ENCODE results near the gene FAT1. TPM values are rescaled to one million over a fixed set of nuclear protein-coding genes. Genes with fewer than 3 reads are reported as not detected.

Gene FAT1
- total RNA-seq, 2 donors from 2014 or later, result not detected

DNA sequence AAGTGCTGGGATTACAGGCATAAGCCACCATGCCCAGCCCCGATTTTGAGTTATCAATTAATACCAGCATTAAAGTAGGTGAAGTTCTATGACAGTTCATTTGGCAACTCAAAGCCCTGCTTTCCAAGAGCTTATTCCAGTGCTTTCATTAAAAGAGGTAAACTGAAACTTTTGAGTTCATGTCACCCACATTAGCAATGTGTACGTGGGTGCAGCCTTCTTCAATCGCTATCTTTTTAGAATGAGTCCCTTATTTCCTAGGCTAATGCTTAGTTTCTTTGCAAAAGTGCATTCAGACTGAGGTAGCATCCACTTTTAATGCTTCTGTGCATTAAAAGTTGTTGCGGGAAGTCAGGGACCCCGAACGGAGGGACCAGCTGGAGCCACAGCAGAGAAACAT, 142.2 kb downstream of the FAT1 start:
- no peaks in the 10 kb centered on the region for H3K9me3 Mint-ChIP-seq
- H3K4me3 Mint-ChIP-seq, result no peak overlapping the region
- DNase-seq (ENCODE audit: low spot score) (no peak), ATAC-seq (no peak)
- no peaks in the 10 kb centered on the region for H3K27me3 Mint-ChIP-seq
- H3K36me3 Mint-ChIP-seq, result no peaks in the 10 kb centered on the region
- no peak overlapping the region for H3K27ac Mint-ChIP-seq
- no peaks in the 10 kb centered on the region for H3K4me1 Mint-ChIP-seq (ENCODE audit: low read depth in 2 of 2)

DNA sequence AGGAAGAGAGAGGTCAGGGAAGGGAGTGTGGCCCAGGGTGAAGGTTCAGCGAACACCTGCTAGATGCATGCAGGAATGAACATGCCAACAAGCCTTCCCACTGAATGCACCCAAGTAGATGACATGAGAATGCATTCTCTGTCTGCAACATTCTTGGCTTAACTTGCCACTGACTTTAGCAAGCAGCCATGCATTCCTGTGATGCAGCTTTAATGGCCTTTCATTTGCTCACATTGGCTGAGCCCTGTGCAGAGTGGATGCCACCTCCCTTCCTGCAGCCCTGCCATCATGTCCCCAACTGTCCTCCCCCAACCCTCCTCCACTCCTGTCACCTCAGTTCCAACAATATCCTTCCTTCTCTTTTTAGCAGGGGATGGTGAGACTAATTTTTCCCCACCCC, 143.0 kb downstream of the FAT1 start:
- no peak overlapping the region for H3K27ac Mint-ChIP-seq
- no peaks in the 10 kb centered on the region for H3K36me3 Mint-ChIP-seq
- no peaks in the 10 kb centered on the region for H3K27me3 Mint-ChIP-seq
- H3K4me3 Mint-ChIP-seq, result no peak overlapping the region
- ATAC-seq (no peak), DNase-seq (ENCODE audit: low spot score) (no peak)
- H3K9me3 Mint-ChIP-seq, result no peaks in the 10 kb centered on the region
- H3K4me1 Mint-ChIP-seq (ENCODE audit: low read depth in 2 of 2), result no peaks in the 10 kb centered on the region

DNA sequence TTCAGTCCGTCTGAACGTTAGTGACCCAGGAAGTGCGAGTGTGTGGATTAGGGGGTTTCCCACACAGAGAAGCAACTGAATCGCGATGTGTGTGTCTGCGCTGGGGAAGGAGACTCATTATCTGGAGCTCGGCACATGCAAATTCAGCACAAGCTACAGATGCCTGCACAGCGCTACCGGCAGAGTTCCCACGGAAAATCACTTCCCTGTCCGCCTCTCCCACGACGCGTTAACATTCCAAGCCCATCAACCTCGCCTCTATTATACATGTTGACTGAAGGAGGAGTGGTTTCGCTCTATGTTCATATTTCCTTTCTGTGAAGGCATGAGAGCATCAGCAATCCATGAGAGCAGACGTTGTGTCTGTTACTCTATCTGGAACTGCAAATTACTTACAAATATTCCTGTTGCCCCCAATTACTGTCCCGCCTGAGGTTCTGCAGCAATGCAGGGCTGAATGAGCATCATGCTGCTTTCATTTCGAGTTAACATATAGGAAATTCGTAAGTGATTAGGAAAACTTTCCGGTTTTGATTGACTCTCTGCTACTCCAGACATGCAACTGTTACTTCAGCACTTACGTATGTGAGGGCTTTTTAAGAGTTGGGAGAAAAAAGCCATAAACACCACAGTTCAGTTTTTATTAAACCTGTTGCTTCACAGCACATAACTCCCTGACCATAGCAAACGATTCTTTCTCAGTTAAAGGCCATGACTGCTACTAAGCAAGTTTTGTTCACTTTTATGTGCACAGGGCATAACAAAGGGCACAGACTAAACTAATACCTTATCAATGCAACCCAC, 153.3 kb downstream of the FAT1 start:
- H3K27ac Mint-ChIP-seq, result no peak overlapping the region

DNA sequence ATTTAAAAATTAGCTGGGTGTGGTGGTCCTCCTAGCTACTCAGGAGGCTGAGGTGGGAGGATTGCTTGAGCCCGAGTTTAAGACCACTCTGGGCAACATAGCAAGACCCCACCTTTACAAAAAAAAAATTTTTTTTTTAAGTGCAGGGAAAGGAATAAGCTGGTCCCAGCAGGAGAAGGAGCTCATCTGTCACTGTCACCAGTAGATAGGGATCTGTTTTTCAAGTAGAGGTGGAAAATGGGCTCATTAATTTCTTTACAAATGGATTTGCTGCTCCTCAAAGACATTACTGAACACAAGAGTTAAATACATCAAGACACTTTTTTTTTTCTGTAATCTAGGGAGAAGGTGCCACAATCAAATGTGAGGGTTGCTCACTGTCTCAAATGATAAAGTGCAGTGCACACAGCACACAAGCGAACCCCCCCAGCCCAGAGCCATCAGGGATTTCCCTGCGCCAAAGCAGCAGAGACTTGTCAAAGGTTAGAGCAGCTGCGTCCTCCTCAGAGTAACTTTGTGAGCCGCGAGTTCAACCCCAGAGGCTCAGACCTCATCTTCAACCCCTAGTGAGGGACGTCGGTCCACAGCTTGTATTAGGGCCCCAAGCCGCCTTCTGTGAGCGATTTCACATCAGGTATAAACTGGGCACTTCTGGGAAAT, 154.0 kb downstream of the FAT1 start:
- H3K27me3 Mint-ChIP-seq, result peaks cover 0 to 2% of the 10 kb centered on the region in 2 donors
- DNase-seq (ENCODE audit: low spot score) (no peak), ATAC-seq (no peak)
- H3K36me3 Mint-ChIP-seq, result no peaks in the 10 kb centered on the region
- no peak overlapping the region for H3K4me3 Mint-ChIP-seq
- peaks cover 3% of the 10 kb centered on the region for H3K9me3 Mint-ChIP-seq
- no peaks in the 10 kb centered on the region for H3K4me1 Mint-ChIP-seq (ENCODE audit: low read depth in 2 of 2)
- H3K27ac Mint-ChIP-seq, result no peak overlapping the region

More for the DNA sequence above, 153.3 kb downstream of the FAT1 start:
- H3K36me3 Mint-ChIP-seq, result no peaks in the 10 kb centered on the region
- ATAC-seq, result no peak
- H3K27me3 Mint-ChIP-seq, result peaks cover 0 to 2% of the 10 kb centered on the region in 2 donors
- no peak overlapping the region for H3K4me3 Mint-ChIP-seq
- H3K9me3 Mint-ChIP-seq, result peaks cover 3% of the 10 kb centered on the region
- H3K4me1 Mint-ChIP-seq (ENCODE audit: low read depth in 2 of 2), result no peaks in the 10 kb centered on the region
- no peak for DNase-seq (ENCODE audit: low spot score)

DNA sequence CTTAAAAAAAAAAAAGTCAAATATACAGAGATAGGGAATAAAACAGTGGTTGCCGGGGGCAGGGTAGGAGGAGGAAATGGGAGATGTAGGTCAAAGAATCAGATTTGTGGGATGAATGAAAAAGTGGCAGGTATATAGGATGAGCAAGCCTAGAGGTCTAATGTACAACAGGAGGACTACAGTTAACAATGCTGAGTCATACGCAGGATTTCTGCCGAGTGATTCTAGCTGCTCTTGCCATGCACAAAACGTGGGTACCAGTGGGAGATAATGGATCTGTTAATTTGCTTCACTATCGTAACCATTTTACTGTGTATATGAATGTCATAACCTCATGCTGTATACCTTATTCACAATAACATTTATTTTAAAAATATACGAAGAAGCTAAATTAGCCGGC, 157.6 kb downstream of the FAT1 start:
- no peak overlapping the region for H3K27ac Mint-ChIP-seq

DNA sequence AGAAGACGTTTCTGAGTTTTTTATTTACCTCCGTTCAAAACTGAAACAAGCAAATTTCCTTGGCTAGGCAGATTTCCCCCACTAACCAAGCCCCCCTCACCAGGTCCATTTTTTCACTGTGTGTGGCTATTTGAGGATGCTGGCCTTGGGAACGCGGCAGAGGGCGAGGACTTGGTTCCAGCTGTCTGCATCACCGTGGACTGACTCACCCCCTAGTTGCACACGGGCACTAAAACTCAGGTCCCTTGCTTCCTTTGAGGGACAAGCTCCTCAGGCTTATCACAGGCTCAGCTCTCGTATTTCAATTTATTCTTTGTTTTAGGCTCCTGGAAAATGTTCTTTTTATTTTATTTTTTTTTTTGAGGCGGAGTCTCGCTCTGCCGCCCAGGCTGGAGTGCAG, 159.9 kb downstream of the FAT1 start:
- Mint-ChIP-seq H3K27me3 (peaks cover 0 to 5% of the 10 kb centered on the region in 2 donors), H3K9me3 (no peaks in the 10 kb centered on the region), H3K4me3 (no peak overlapping the region), H3K4me1 (ENCODE audit: low read depth in 2 of 2) (no peaks in the 10 kb centered on the region), H3K27ac (no peak overlapping the region), H3K36me3 (no peaks in the 10 kb centered on the region)
- DNase-seq (ENCODE audit: low spot score) (no peak), ATAC-seq (no peak)

More for the DNA sequence above, 157.6 kb downstream of the FAT1 start:
- Mint-ChIP-seq H3K4me3 (no peak overlapping the region), H3K36me3 (no peaks in the 10 kb centered on the region), H3K9me3 (peaks cover 3% of the 10 kb centered on the region), H3K27me3 (peaks cover 0 to 5% of the 10 kb centered on the region in 2 donors), H3K4me1 (ENCODE audit: low read depth in 2 of 2) (no peaks in the 10 kb centered on the region)
- no peak for DNase-seq (ENCODE audit: low spot score)
- no peak for ATAC-seq

DNA sequence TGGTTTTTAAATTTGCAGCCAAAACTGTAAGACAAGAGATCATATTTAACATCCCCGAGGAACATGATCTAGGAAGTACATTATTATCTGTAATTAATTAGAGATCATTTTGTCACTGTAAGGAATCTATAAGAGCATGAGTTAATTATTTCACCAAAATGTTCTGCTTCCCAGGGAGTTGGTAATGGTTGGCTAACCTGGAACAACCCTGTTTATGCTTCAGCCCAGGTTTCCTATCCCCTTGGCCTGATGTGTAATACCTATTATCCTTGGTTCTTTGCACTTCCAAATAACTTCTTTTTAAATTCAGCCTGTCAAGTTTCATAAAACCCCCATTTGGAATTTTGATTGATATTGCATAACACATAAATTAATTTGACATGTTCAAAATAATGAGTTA, 161.9 kb downstream of the FAT1 start:
- Mint-ChIP-seq H3K36me3 (no peaks in the 10 kb centered on the region), H3K4me3 (no peak overlapping the region), H3K27me3 (peaks cover 0 to 3% of the 10 kb centered on the region in 2 donors), H3K9me3 (no peaks in the 10 kb centered on the region), H3K27ac (no peak overlapping the region), H3K4me1 (ENCODE audit: low read depth in 2 of 2) (no peaks in the 10 kb centered on the region)
- DNase-seq (ENCODE audit: low spot score) (no peak), ATAC-seq (no peak)

DNA sequence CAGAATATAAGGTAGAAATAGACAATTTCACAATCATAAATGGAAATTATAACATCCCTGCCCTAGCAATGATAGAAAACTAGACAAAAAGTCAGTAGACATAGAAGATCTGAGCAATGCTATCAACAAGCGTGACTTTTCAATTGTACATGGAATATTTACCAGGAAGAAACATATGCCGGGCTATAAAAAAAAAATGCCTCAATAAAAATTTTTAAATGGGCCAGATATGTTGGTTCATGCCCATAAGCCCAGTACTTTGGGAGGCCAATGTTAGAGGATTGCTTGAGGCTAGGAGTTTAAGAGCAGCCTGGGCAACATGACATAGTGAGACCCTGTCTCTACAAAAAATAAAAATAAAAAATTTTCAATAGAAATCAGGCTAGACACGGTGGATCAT, 163.0 kb downstream of the FAT1 start:
- Mint-ChIP-seq H3K4me3 (no peak overlapping the region), H3K27me3 (peaks cover 5 to 7% of the 10 kb centered on the region in 2 donors), H3K9me3 (no peaks in the 10 kb centered on the region), H3K27ac (no peak overlapping the region), H3K4me1 (ENCODE audit: low read depth in 2 of 2) (peaks cover 0 to 3% of the 10 kb centered on the region in 2 donors), H3K36me3 (peaks cover 4% of the 10 kb centered on the region)
- DNase-seq (ENCODE audit: low spot score) (no peak), ATAC-seq (no peak)

DNA sequence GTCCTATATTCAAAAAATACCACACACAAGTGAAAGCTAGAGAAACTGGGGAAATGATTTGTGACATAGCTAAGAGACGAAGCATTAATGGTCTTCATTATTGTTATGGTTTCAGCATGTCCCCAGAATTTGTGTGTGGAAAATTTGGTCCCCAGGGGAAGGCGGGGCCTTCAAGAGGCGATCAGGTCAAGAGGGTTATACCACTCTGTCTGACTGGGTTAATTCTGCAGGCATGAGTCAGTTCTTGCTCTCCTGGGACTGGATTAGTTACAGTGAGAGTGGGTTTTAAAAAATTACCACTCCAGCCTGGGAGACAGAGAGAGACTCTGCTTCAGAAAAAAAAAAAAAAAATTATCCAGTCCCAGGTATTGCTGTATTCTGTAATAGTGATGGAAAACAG, 166.2 kb downstream of the FAT1 start:
- Mint-ChIP-seq H3K36me3 (peaks cover 4% of the 10 kb centered on the region), H3K27me3 (peaks cover 12 to 14% of the 10 kb centered on the region in 2 donors), H3K27ac (no peak overlapping the region), H3K4me1 (ENCODE audit: low read depth in 2 of 2) (peaks cover 0 to 3% of the 10 kb centered on the region in 2 donors), H3K4me3 (no peak overlapping the region), H3K9me3 (no peaks in the 10 kb centered on the region)
- DNase-seq (ENCODE audit: low spot score) (no peak), ATAC-seq (no peak)

DNA sequence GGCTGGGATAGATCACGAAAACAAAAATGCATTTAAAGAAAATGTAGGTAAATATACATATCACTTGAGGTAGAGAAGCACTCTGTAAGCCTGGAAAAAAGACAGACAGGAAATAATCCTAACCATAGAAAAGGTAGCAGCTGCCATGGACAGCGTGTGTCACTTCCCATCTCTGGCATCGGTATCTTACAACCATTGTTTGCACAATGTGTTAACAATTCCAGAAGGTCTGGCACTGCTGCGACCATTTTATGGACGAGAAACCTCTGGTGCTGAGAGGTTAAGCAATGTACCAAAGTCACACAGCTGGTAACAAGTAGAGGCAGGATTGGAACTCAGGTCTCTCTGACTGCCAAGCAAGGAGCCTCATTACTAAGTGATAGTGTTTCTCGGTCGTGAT, 166.6 kb downstream of the FAT1 start:
- no peak overlapping the region for H3K27ac Mint-ChIP-seq
- peaks cover 0 to 3% of the 10 kb centered on the region in 2 donors for H3K4me1 Mint-ChIP-seq (ENCODE audit: low read depth in 2 of 2)
- peaks cover 4% of the 10 kb centered on the region for H3K36me3 Mint-ChIP-seq
- H3K9me3 Mint-ChIP-seq, result no peaks in the 10 kb centered on the region
- no peak for ATAC-seq
- H3K27me3 Mint-ChIP-seq, result peaks cover 12 to 14% of the 10 kb centered on the region in 2 donors
- H3K4me3 Mint-ChIP-seq, result no peak overlapping the region
- no peak for DNase-seq (ENCODE audit: low spot score)

DNA sequence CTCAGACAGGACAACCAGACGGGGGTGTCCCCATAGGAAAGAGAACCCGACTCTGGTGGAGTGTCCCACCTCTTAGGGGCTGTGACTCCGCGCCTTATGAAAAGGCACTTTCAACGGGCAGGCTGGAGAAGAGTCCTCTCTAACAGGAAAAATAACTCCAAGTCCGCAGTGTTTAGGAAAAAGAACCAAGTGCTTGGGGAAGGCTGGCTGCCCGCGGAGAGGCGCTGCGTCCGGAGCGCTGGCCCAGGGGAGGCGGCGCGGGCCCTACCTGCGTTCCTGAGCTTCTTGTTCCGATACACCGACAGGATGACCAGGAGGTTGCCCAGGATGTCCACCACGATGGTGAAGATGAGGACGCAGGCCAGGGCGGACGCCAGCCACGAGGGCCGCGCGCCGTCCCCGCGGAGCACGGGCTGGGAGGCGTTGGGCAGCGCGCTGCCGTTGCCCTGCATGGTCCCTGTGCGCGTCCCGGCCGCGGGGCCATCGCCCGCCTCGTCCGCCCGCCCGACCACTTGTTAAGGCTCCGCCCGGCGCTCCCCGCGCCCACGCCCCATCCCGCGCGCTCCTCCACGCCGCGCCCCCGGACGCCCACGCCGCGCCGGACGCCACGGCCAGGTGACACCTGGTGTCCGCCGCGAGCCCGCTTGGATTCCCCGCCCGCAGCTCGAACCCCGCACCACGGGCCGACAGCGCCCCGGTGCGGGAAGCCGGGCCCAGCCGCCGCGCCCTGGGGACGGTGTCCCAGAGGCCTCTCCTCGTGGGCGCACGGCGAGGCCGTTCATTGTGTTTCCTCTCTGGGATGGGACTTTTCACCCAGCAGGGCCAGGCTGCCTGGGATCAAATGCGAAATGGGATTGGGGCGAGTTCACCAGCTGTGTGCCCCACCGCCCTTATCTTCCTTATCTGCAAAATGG, 168.5 kb downstream of the FAT1 start, which contains the start of gene MTNR1A:
TSS of gene MTNR1A (minus strand) at position 654 of the 914 bp plus-strand sequence. CDS start at position 452, 202 bp downstream.
- Mint-ChIP-seq H3K27ac (no peak within 1 kb of the TSS), H3K27me3 (peaks cover 12 to 14% of the 10 kb centered on the region in 2 donors), H3K4me1 (ENCODE audit: low read depth in 2 of 2) (peaks cover 0 to 3% of the 10 kb centered on the region in 2 donors), H3K9me3 (no peaks in the 10 kb centered on the region), H3K36me3 (peaks cover 4% of the 10 kb centered on the region), H3K4me3 (no peak within 1 kb of the TSS)
- ATAC-seq (peak; percentile 32 to 38), DNase-seq (ENCODE audit: low spot score) (no peak)

DNA sequence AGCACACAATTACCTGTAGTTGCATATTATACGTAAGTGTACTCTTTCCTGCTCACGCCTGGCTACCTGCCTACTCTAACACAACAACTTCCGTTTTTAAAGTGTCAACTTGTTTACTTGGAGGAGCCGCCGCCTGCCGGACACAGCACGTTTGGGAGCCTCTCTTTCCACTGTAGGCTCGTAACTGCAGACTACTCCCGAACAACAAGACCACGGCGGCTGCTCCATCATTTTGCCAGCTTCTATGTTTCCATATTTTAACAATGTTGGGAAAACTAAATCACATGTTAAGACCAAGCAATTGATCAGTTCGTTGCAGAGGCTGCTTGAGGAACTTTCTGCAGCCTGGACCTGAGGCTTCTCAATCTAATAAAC, 169.1 kb downstream of the FAT1 start:
- DNase-seq (ENCODE audit: low spot score), result no peak
- Mint-ChIP-seq H3K36me3 (peaks cover 4% of the 10 kb centered on the region), H3K27ac (no peak overlapping the region), H3K27me3 (peaks cover 12 to 14% of the 10 kb centered on the region in 2 donors), H3K9me3 (no peaks in the 10 kb centered on the region), H3K4me3 (no peak overlapping the region), H3K4me1 (ENCODE audit: low read depth in 2 of 2) (peaks cover 0 to 3% of the 10 kb centered on the region in 2 donors)
- ATAC-seq, result no peak

DNA sequence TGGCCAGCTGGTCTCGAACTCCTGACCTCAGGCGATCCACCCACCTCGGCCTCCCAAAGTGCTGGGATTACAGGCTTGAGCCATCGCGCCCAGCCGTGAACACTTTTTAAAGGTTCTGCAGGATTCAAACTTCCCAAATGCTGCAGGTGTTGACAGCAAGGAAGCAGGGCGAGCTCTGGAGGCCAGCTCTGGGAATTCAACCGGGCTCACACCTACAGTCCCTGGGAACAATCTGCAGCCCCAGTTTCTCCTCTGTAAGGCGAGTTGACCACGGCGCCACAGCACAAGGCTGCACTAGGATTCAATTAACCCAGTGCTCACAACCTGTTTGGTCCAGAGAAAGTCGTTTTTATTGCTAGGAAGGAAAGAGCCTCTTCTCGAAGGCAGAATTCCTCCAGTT, 169.9 kb downstream of the FAT1 start:
- Mint-ChIP-seq H3K27me3 (peaks cover 12 to 14% of the 10 kb centered on the region in 2 donors), H3K4me3 (no peak overlapping the region), H3K36me3 (peaks cover 4% of the 10 kb centered on the region), H3K4me1 (ENCODE audit: low read depth in 2 of 2) (peaks cover 0 to 3% of the 10 kb centered on the region in 2 donors), H3K9me3 (no peaks in the 10 kb centered on the region), H3K27ac (no peak overlapping the region)
- DNase-seq (ENCODE audit: low spot score) (no peak), ATAC-seq (no peak)
